WTC11 (cell line): Measurements from ENCODE around the gene CLTCL1.

Source experiments
- CREM ChIP-seq: sonication (generic); formaldehyde crosslinking; IDR thresholded peaks from 2 replicates; pipeline ENCODE4 v1.8.1; 2022; ENCODE audit warnings: mild to moderate bottlenecking, missing genetic modification reagents, moderate library complexity
- ESRRA ChIP-seq: sonication (generic); formaldehyde crosslinking; IDR thresholded peaks from 2 replicates; pipeline ENCODE4 v1.8.1; 2022; ENCODE audit warnings: mild to moderate bottlenecking, missing genetic modification reagents, borderline replicate concordance
- ZNF263 ChIP-seq: sonication (generic); formaldehyde crosslinking; IDR thresholded peaks from 2 replicates; pipeline ENCODE4 v1.8.1; 2022; ENCODE audit warnings: low read depth, mild to moderate bottlenecking, moderate library complexity, missing genetic modification reagents
- ZNF423 ChIP-seq: fragments of 250-450 bp; sonication (Bioruptor Pico); IDR thresholded peaks from 2 replicates; pipeline ENCODE4 v2.1.2; 2022; ENCODE audit warnings: mild to moderate bottlenecking, moderate library complexity
- TF ChIP-seq, protein P1 (sequence below): sonication (generic); formaldehyde crosslinking; IDR thresholded peaks from 2 replicates; pipeline ENCODE4 v1.8.1; 2023; ENCODE audit warnings: mild to moderate bottlenecking, missing genetic modification reagents, moderate library complexity
- TF ChIP-seq, protein P2 (sequence below): fragments of 200-600 bp; IDR thresholded peaks from 2 replicates; pipeline ENCODE4 v1.8.0; 2022; ENCODE audit warnings: antibody characterized with exemption
- TF ChIP-seq, protein P3 (sequence below): sonication (generic); formaldehyde crosslinking; IDR thresholded peaks from 2 replicates; pipeline ENCODE4 v1.8.1; 2023; ENCODE audit warnings: mild to moderate bottlenecking, missing genetic modification reagents, moderate library complexity
- TF ChIP-seq, protein P4 (sequence below): sonication (generic); formaldehyde crosslinking; conservative IDR thresholded peaks from 2 replicates; pipeline ENCODE4 v1.8.1; 2023; ENCODE audit warnings: mild to moderate bottlenecking, low read depth, missing genetic modification reagents, moderate library complexity

DNA sequence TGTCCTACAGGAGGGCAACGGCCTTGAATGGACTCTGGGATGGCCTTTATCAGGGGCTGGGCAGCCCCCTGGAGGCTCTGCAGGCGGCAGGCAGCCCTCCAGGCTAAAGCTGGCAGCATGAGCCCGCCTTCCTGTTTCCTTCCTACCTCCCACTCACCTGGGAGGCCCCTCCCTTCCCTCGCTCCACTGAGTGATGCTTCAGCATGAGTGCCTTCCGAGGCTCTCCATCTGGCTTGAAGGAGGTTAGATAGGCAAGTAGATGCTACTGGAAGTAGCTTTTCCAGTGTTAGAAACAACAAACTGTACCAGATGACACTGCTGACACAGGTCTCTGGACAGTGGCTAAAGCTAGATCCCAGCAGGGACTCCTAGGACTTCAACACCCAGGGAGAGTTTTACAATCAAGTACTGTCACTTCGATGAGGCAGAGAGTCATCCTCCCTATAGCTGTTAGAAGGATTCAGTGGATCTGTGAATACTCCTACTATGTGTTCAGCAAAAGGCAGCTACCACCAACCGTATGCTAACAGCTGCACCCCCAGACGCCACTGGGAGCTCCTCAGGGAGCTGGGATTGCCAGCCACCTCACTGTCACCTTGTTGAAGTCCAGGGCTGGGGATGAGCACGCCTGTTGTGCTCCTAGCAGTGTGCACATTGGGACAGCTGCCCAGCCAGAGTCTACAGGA, 108.9 kb downstream of the CLTCL1 start:
- TF ChIP-seq, protein P1, sequence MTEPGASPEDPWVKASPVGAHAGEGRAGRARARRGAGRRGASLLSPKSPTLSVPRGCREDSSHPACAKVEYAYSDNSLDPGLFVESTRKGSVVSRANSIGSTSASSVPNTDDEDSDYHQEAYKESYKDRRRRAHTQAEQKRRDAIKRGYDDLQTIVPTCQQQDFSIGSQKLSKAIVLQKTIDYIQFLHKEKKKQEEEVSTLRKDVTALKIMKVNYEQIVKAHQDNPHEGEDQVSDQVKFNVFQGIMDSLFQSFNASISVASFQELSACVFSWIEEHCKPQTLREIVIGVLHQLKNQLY (CRISPR knock-in tag) = no peak
- TF ChIP-seq, protein P2, sequence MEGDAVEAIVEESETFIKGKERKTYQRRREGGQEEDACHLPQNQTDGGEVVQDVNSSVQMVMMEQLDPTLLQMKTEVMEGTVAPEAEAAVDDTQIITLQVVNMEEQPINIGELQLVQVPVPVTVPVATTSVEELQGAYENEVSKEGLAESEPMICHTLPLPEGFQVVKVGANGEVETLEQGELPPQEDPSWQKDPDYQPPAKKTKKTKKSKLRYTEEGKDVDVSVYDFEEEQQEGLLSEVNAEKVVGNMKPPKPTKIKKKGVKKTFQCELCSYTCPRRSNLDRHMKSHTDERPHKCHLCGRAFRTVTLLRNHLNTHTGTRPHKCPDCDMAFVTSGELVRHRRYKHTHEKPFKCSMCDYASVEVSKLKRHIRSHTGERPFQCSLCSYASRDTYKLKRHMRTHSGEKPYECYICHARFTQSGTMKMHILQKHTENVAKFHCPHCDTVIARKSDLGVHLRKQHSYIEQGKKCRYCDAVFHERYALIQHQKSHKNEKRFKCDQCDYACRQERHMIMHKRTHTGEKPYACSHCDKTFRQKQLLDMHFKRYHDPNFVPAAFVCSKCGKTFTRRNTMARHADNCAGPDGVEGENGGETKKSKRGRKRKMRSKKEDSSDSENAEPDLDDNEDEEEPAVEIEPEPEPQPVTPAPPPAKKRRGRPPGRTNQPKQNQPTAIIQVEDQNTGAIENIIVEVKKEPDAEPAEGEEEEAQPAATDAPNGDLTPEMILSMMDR = no peak
- TF ChIP-seq ESRRA (no peak), CREM (CRISPR knock-in tag) (no peak), ZNF423 (CRISPR knock-in tag) (no peak), ZNF263 (no peak)
- TF ChIP-seq, protein P3, sequence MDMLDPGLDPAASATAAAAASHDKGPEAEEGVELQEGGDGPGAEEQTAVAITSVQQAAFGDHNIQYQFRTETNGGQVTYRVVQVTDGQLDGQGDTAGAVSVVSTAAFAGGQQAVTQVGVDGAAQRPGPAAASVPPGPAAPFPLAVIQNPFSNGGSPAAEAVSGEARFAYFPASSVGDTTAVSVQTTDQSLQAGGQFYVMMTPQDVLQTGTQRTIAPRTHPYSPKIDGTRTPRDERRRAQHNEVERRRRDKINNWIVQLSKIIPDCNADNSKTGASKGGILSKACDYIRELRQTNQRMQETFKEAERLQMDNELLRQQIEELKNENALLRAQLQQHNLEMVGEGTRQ (CRISPR knock-in tag) = no peak
- TF ChIP-seq, protein P4, sequence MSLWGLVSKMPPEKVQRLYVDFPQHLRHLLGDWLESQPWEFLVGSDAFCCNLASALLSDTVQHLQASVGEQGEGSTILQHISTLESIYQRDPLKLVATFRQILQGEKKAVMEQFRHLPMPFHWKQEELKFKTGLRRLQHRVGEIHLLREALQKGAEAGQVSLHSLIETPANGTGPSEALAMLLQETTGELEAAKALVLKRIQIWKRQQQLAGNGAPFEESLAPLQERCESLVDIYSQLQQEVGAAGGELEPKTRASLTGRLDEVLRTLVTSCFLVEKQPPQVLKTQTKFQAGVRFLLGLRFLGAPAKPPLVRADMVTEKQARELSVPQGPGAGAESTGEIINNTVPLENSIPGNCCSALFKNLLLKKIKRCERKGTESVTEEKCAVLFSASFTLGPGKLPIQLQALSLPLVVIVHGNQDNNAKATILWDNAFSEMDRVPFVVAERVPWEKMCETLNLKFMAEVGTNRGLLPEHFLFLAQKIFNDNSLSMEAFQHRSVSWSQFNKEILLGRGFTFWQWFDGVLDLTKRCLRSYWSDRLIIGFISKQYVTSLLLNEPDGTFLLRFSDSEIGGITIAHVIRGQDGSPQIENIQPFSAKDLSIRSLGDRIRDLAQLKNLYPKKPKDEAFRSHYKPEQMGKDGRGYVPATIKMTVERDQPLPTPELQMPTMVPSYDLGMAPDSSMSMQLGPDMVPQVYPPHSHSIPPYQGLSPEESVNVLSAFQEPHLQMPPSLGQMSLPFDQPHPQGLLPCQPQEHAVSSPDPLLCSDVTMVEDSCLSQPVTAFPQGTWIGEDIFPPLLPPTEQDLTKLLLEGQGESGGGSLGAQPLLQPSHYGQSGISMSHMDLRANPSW (CRISPR knock-in tag) = no peak
